C1 segment of cervical spinal cord (tissue), 14 donors: ENCODE measurements around the gene NCF2.

Source experiments
- DNase-seq, 14 donors: peaks; one replicate each; lab custom pipeline; 2025; lab: John Stamatoyannopoulos, UW

NCF2 gene

DNA sequence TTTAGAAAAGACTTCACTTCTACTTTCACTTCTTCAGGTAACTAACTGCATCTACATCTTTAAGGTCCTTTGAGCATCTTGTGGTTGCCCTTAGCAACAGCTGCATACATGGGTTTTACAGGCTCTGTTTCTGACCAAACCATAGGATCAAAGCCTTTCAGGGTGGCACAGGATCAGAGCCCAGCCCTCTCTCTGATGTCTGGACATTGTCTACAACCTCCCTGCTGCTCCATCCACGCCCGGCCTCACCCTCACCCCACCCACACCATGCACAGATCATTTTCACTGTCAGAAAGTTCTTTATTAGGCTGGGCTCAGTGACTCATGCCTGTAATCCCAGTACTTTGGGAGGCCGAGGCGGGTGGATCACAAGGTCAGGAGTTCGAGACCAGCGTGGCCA, 5.2 kb downstream of the NCF2 start:
- DNase-seq, result no peak

GRCh38 chr1:183584147-183584546, 6.1 kb downstream of the NCF2 start:
- DNase-seq, result no peak

- no peak for DNase-seq
Measured at GRCh38 chr1:183583466-183583865, 6.8 kb downstream of the NCF2 start.

- DNase-seq, result no peak
Measured at GRCh38 chr1:183582021-183582713, 8.1 kb downstream of the NCF2 start.

DNA sequence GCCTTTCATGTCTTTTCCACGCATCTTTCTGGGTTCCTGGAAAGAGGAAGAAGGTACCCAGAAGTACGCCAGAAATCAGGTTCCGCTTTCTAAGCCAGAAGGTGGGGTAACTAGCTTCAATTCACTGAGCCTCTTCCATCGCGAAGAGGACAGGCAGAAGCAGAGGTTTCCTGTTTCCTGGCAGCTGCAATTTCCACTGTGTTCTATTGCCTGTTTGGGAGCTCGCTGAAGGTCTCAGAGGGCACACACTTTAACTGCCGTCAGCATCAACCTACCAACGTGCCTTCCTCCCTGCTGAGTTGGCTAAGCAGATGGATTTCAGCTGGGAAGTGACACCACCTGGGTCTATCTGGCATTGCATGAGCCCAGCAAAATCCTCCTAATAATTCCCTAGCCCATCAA, 10.0 kb downstream of the NCF2 start:
- peak in 1 of 14 donors; percentile 10 for DNase-seq

GRCh38 chr1:183578856-183579255, 11.4 kb downstream of the NCF2 start:
- DNase-seq, result no peak

- no peak for DNase-seq
Measured at GRCh38 chr1:183577897-183578465, 12.3 kb downstream of the NCF2 start.

GRCh38 chr1:183576537-183576936, 13.7 kb downstream of the NCF2 start:
- no peak for DNase-seq

- no peak for DNase-seq
Measured at GRCh38 chr1:183575606-183576005, 14.7 kb downstream of the NCF2 start.

- no peak for DNase-seq
Measured at GRCh38 chr1:183572721-183573120, 17.5 kb downstream of the NCF2 start.

DNA sequence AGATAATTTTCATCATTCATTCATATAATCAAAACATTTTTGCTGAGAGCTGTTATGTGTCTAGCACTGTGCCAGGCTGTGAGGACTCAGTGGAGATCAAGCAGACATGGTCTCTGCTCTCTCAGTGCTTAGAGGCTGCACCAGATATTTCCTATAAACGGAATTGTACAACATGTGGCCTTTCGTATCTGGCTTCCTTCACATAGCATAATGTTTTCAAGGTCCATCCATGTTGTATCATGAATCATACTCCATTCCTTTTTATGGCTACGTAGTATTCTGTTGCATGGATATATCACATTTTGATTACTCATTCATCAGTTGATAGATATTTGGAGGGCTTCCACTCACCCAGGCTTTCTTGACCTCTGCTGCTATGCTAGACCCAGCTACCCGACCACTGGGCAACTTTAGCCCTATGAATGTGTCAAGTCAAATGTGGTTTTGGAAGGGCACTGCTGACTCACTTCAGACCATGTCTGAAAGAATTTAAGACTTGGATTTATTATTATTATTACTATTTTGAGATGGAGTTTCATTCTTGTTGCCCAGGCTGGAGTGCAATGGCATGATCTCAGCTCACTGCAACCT, 18.5 kb downstream of the NCF2 start:
- DNase-seq, result no peak

DNA sequence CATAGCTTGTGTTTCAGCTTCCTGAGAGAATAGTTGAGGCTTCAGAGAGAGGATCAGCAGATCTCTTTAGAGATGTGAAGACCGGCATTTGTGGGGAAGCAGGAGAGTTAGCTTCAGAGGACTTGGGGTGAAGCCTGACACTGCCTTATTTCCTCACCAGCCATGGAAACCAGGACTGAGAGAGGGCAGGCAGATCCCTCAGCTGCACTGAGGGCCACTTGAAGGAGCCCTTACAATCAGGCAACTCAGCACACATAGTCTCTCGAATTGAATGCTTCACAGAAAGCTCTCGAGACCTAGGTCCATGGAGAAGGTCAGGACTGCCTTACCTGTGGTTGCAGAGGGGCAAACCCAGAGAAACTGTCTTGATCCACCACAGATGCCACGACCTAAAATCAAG, 19.8 kb downstream of the NCF2 start:
- no peak for DNase-seq

GRCh38 chr1:183569801-183570200, 20.5 kb downstream of the NCF2 start:
- DNase-seq, result no peak

- no peak for DNase-seq
Measured at GRCh38 chr1:183569141-183569540, 21.1 kb downstream of the NCF2 start.

DNA sequence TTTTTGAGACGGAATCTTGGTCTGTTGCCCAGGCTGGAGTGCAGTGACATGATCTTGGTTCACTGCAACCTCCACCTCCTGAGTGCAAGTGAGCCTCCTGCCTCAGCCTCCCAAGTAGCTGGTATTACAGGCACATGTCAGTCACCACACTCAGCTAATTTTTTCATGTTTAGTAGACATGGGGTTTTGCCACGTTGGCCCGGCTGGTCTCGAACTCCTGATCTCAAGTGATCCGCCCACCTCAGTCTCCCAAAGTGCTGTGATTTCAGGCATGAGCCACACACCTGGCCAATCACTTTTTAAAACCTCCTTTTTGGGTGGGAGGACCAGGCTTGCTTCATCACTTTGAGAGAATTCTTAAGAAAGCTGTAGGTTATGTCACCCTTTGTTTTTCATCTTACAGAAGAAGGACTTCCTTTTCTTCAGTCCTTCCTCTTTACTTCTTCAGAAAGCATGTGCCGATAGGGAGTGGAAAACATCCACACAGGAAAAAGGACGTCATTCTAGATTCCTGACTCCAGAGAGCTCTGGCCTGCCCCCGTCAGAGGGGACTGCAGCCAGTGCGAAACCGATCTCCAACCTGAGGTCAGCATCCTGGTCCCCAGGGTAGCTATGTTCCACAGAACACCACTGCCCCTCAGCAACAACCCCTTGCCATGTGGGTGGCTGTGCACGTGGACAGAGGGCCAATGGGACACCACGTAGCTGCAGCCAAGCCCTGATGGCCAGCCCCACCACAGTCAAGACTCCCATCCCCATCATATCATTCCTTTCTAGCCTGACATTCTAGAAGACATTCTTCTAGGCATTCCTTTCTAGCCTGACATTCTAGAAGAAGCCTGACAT, 21.9 kb downstream of the NCF2 start:
- DNase-seq, result peak in 1 of 14 donors; percentile 28

DNA sequence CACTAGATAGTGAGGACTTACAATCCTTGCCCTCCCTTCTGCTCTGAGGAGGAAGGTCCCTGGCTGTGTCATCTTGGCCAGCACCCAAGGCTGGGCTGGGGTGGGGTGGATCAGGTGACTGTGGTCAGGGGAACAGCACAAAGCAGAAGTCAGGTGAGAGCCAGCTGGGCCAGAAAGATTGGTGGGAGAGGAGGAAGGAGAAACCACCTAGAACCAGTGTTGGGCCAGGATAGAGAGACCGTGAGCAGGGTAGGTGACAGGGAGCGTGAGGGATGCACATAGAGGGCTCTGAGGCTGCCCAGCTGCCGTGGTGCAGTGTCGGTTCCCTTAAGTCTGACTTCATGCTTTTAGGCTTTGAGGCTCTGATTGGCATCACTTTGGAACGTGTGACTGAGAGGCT, 22.7 kb downstream of the NCF2 start:
- DNase-seq, result peak in 3 of 14 donors; percentile 23 to 41 (median 25)

- DNase-seq, result no peak
Measured at GRCh38 chr1:183566026-183566425, 24.2 kb downstream of the NCF2 start.

GRCh38 chr1:183565261-183565660, 25.0 kb downstream of the NCF2 start:
- no peak for DNase-seq

GRCh38 chr1:183562701-183563100, 27.6 kb downstream of the NCF2 start:
- no peak for DNase-seq

- no peak for DNase-seq
Measured at GRCh38 chr1:183559061-183559460, 31.2 kb downstream of the NCF2 start.

DNA sequence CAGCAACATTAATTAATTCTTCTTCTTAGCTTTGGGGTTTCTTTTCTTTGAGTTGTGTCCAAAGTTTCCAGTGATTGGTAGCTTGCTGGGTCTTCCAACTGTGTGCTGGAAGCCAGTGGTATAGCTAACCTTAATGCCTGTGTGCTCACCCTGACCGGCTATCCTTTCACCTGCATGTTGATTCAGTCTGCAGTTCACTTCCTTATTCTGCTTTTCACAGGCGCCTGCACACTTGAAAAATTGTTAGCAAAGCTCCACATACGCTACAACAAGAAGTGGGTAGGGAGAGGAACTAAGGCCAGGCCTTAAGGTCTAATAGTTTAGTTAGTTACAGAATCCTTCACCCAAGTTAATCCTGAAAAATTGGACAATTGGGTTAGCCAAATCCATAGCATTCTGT, 35.7 kb downstream of the NCF2 start:
- no peak for DNase-seq

DNA sequence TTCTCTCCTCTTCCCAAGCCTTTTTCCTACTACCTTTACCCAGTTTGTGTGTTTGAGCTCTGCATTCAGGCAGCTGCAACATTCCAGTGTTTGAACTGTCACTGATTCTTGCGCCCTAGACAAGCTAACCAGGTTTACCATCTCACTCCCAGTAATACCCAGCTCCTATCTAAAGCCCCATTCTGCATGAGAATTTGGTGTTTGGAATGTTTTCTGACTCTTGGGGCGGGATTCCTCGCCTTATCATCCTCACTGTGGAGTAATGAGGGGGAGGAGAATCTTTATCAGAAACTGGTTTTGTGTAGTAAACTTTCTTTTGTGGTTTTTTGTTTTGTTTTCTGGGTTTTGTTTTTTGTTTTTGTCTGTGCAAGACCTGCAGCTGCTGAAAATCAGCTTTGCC, 36.5 kb downstream of the NCF2 start:
- no peak for DNase-seq
